IPS-18c (cell line): ENCODE measurements around the gene METTL15.
"Not testable (repeated sequence)": the region's sequence is repeated elsewhere in the genome, so short reads cannot be mapped to it uniquely, and the experiment has no call there.

Experiments
- H3K4me3 ChIP-seq: 2 replicates; pipeline ENCODE4 v1.7.0; 2013; ENCODE audit warnings: low read depth, mild to moderate bottlenecking, low read length, moderate library complexity; ENCODE audit not compliant: insufficient read depth
- H3K9me3 ChIP-seq: one replicate; pipeline ENCODE4 v1.6.1; 2013; ENCODE audit warnings: mild to moderate bottlenecking, low read length, moderate library complexity; ENCODE audit not compliant: control insufficient read depth, insufficient read depth

Gene METTL15

GRCh38 chr11:28106353-28107043 is 1.7 kb upstream of the METTL15 start:
- H3K4me3 ChIP-seq, result no peak overlapping the region

DNA sequence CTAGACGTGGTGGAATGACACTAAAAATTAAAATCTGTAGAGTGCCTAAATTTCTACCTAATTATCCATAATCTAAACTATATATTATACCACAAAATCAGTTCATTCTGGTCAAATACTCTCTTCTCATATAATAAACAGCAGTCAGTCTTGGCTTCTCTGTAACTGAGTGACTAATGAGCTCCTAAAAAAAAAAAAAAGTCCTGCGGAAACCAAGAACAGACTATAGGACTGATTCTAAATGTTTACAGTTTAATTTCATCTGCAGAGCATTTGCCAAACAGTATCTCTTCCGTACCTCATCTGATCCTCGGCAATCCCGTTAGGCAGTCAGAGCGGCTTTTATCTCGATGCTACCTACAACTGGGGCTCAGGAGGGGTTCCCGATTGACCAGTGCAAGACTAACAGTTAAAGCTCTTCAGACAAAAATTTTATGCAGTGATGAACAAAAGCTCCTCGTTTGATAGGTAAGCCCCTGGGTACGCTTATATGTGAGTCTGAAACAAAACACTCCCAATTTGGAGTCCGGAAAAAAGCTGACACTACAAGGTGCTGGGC is 918 bp upstream of the METTL15 start:
- no peaks in the 10 kb centered on the region for H3K9me3 ChIP-seq
- H3K4me3 ChIP-seq, result peak overlapping the region; percentile 80

More at GRCh38 chr11:28106353-28107043, 1.7 kb upstream of the METTL15 start:
- no peaks in the 10 kb centered on the region for H3K9me3 ChIP-seq

- no peak overlapping the region for H3K4me3 ChIP-seq
Observed at GRCh38 chr11:28108958-28109357, 770 bp downstream of the METTL15 start.

GRCh38 chr11:28110108-28110820 is 2.1 kb downstream of the METTL15 start:
- peak overlapping the region; percentile 76 for H3K4me3 ChIP-seq

More at GRCh38 chr11:28108958-28109357, 770 bp downstream of the METTL15 start:
- no peaks in the 10 kb centered on the region for H3K9me3 ChIP-seq

DNA sequence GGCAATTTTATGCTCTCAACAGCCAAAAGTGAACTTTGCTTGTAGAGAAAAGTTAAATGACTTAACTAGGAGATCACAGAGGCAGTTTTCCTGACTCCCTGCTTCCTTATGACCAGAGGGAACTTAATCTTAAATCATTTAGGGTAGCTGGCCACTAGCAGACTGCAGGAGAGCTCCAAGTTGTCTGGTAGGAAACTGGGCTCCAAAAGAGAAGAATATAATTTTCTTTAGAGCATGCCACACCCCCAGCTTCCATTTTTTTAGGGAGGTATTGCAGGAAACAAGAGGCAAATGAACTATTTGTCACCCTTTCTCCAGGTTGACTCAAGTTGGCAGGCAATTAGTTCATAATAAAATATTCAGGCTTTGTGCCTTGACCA is 2.6 kb downstream of the METTL15 start:
- no peaks in the 10 kb centered on the region for H3K9me3 ChIP-seq
- peak overlapping the region; percentile 76 for H3K4me3 ChIP-seq

More at GRCh38 chr11:28110108-28110820, 2.1 kb downstream of the METTL15 start:
- H3K9me3 ChIP-seq, result no peaks in the 10 kb centered on the region

- H3K4me3 ChIP-seq, result no peak overlapping the region
- no peaks in the 10 kb centered on the region for H3K9me3 ChIP-seq
Observed at GRCh38 chr11:28114116-28114515, 5.9 kb downstream of the METTL15 start.

DNA sequence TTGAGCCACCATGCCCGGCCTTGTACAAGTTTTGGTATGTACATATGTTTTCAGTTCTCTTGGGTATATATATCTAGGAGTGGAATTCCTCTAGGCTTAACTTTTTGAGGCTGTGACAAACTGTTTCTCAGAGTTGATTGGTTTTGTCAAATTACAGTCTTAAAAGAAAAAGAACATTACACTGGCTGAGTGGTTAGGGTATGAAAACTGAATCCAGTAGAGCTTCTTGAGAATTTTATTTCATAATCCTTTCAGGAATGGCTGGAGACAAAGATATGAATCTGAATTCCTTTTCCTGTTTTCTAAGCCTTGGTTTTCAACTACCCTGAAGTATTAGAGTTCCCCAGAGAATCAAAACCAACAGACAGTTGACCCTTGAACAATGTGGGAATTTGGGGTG is 6.5 kb downstream of the METTL15 start:
- no peaks in the 10 kb centered on the region for H3K9me3 ChIP-seq
- H3K4me3 ChIP-seq, result no peak overlapping the region

DNA sequence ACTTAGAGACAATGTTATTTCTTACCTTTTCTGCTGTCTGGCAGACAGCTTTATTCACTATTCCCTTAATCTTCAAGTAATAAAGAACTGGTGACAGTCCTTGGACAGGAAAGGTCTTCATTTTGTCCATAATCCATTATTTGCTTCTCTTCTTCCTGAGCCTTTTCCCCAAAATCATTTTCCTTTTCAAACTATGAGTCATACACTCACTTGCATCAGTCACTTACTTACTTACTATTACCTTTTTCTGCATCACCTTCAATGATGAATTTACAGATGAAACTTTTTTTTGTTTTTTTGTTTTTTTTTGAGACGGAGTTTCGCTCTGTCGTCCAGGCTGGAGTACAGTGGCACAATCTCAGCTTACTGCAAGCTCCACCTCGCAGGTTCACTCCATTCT is 9.5 kb downstream of the METTL15 start:
- H3K4me3 ChIP-seq, result no peak overlapping the region
- H3K9me3 ChIP-seq, result no peaks in the 10 kb centered on the region

DNA sequence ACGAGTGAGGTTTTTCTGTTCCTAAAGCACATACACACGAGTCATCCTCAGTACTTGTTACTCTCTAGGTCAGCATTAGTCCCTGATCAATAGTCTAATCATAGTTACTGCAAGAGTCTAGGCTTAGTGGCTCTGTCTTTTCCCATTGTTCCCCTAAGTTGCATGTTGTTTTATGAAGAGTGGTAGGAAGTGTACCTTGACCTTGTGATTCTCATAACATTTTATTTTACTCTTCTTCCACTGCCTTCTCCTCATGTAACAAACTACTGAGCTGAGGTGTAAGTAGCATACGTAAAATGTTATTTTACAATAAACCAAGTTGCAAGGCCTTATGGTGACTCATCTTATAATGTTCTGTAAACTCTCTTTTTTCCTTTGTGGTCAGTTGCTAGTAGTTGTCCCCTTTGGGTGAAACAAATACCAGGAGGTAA is 15.0 kb downstream of the METTL15 start:
- Histone ChIP-seq H3K4me3 (no peak overlapping the region), H3K9me3 (no peaks in the 10 kb centered on the region)

DNA sequence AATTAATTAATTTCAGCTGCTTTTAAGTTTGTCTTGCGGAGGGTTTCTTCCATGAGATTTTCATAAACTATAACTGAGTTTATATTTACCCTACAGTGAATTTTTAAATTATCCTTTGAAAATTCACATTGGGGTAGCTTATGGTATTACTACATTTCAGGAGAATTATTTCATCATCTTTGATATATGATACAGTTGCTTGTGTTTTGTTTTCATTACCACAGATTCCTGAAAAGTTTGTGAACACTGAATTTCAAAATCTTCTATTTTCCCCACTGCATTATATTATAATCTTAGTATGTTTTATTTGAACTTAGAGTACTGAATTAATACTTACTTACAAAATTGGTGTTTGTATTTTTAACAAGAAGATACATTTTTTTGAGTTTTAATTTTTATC is 24.4 kb downstream of the METTL15 start:
- Histone ChIP-seq H3K9me3 (peaks cover 3% of the 10 kb centered on the region), H3K4me3 (no peak overlapping the region)

DNA sequence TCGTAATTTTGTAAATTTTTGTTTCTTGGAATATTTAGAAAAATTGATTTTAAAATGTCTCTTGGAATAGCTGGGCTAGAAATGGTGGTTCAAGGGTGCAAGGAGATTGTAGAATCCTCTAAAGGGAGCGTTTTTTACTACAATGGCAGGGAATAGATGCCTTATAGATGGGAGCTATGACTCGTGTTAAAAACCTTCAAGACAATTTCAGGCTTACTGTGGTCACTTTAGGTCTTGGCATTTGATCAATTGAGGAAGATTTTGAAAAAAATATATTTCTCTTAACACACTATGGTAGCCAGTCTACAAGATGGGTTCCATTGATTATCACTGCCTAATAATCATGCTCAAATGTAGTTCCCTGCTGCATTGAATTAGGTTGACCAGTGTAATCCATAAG is 25.0 kb downstream of the METTL15 start:
- H3K4me3 ChIP-seq, result no peak overlapping the region
- H3K9me3 ChIP-seq, result peaks cover 3% of the 10 kb centered on the region

DNA sequence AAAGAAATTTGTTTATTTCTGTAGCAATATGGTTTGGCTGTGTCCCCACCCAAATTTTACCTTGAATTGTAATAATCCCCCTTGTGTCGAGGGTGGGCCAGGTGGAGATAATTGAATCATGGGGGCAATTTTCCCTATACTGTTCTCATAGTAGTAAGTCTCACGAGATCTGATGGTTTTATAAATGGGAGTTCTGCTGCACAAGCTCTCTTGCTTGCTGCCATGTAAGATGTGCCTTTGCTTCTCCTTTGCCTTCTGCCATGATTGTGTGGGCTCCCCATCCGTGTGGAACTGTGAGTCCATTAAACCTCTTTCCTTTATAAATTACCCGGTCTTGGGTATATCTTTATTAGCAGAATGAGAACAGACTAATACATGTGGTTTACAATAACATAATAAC is 28.0 kb downstream of the METTL15 start:
- H3K4me3 ChIP-seq, H3K9me3 ChIP-seq: not testable (repeated sequence)

- no peak overlapping the region for H3K4me3 ChIP-seq
- H3K9me3 ChIP-seq, result peaks cover 7% of the 10 kb centered on the region
Observed at GRCh38 chr11:28137366-28137765, 29.2 kb downstream of the METTL15 start.

DNA sequence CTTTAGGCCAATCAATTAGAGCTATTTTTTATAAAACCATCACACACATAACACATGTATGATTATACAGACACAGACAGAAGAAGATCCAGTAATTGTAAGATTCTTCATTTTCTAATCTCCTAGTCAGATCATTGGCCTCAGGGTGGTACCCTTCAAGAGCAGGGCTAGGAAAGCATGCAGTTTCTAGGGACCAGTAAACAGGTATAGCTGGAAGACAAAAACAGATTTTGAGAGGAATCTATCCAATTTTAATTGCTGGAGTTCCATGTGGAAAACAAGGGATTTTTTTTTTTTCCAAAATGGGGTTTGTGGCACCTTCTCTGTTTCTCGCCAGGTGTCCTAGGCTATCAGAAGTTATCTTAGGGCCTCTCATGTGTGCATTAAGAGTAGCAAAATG is 29.6 kb downstream of the METTL15 start:
- H3K9me3 ChIP-seq, result peaks cover 7% of the 10 kb centered on the region
- no peak overlapping the region for H3K4me3 ChIP-seq

- peaks cover 7% of the 10 kb centered on the region for H3K9me3 ChIP-seq
- no peak overlapping the region for H3K4me3 ChIP-seq
Observed at GRCh38 chr11:28139841-28140415, 31.7 kb downstream of the METTL15 start.

DNA sequence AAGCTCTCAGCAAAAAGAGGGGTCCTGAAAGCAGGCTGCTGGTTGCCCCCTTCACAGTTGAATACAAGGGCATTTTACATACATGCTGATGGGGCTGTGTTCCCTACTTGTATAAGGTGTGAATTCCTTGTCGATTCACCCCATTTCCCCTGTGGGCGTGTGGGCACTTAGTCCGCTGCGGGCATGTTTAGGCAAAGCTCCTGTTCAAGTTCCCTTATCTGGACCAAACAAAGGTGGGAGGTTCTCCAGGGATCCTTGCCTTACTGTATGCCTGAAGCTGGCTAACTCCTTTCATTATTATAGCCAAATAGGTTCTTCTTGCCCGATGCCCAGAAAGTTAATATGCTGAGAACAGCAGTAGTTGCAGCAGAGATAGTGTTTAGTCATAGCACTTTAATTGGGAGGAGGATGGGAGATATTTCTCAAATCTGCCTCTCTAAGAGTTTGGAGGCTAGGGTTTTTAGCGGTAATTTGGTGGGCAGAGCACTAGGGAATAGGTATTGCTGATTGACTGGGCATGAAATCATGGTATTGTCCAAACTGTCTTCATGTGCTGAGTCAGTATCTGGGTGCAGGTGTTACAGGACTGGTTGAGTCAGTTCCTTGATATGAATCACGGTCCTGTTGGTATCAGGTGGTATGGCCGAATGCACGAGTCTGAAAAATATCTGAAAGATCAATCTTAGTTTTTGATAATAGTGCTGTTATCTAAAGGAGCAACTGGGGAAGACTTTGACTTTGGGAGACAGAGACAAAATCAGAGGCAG is 32.7 kb downstream of the METTL15 start:
- no peak overlapping the region for H3K4me3 ChIP-seq
- H3K9me3 ChIP-seq, result peaks cover 7% of the 10 kb centered on the region

- no peak overlapping the region for H3K4me3 ChIP-seq
- H3K9me3 ChIP-seq, result peaks cover 4% of the 10 kb centered on the region
Observed at GRCh38 chr11:28142724-28143123, 34.5 kb downstream of the METTL15 start.
